ENCODE measurements around the gene CERCAM. TPM values are rescaled to one million over a fixed set of nuclear protein-coding genes. Genes with fewer than 3 reads are reported as not detected.
"Not testable (repeated sequence)": the region's sequence is repeated elsewhere in the genome, so short reads cannot be mapped to it uniquely, and the experiment has no call there.

The CERCAM gene
- total RNA-seq, 1 experiment from 2014 or later: 24.7 TPM

- Histone ChIP-seq H3K27ac (no peak overlapping the region), H3K9me3 (replicated peaks) (no peaks in the 10 kb centered on the region), H3K4me1 (replicated peaks) (0 out of 2 replicates have a peak, but pooled peaks cover 3% of the 10 kb centered on the region), H3K4me3 (no peak overlapping the region), H3K36me3 (no peaks in the 10 kb centered on the region), H3K27me3 (replicated peaks) (no peaks in the 10 kb centered on the region)
- DNase-seq (ENCODE audit: low read depth in 1 of 2, low spot score in 2 of 2): no peak
These were observed 16.1 kb upstream of the CERCAM start for GRCh38 chr9:128404560-128404959.

GRCh38 chr9:128405077-128405779 is 15.4 kb upstream of the CERCAM start:
- Histone ChIP-seq H3K4me3 (no peak overlapping the region), H3K36me3 (no peaks in the 10 kb centered on the region), H3K27ac (no peak overlapping the region), H3K9me3 (replicated peaks) (no peaks in the 10 kb centered on the region), H3K4me1 (replicated peaks) (0 out of 2 replicates have a peak, but pooled peaks cover 3% of the 10 kb centered on the region), H3K27me3 (replicated peaks) (no peaks in the 10 kb centered on the region)
- DNase-seq (ENCODE audit: low read depth in 1 of 2, low spot score in 2 of 2): no peak

DNA sequence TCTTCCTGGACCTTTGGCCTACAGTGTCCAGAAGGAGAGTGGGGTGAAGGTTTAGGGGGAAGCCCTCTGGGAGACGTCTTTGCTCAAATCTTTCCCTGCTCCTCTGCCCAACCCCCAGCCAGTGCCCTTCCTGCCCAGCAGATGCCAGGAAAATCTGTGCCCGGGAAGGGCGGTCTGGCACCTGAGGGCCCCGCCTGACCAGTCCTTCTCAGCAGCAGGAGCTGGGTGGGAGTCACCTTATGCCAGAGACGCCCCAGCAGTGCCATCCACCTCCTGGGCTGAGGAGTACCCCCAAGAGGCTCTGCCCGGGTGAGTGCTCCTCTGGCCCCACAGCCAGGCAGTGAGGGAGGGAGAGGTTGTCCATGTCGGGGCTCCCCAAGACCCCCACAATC is 14.9 kb upstream of the CERCAM start:
- H3K36me3 ChIP-seq: no peaks in the 10 kb centered on the region
- H3K27me3 ChIP-seq (replicated peaks): no peaks in the 10 kb centered on the region
- H3K4me3 ChIP-seq: no peak overlapping the region
- no peaks in the 10 kb centered on the region for H3K9me3 ChIP-seq (replicated peaks)
- 0 out of 2 replicates have a peak, but pooled peaks cover 3% of the 10 kb centered on the region for H3K4me1 ChIP-seq (replicated peaks)
- H3K27ac ChIP-seq: no peak overlapping the region
- DNase-seq (ENCODE audit: low read depth in 1 of 2, low spot score in 2 of 2): no peak

DNA sequence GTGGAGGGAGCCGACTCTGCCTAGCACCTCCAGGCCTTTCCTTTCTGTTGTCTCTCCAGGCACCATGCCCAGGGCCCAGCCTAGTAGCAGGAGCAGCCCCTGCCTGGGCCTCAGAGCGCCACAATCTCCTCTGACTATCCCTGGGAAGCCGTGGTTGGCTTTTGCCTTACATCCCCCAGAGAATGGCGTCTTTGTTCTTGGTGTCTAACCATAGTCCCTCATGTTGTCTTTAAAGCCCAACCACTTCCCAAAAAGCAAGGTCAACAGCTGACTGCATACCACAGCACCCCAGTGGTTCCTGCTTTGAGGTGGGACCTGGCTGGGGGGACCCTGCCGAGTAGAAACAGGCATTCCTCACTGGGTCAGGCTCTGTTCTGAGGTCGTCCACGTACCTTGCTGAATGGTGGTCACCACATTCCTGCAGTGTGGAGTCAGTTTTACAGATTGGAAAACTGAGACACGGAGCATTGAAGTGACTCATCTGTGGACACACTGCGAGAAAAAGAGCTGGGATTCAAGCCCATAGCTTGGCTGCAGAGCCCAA is 13.7 kb upstream of the CERCAM start:
- no peak overlapping the region for H3K27ac ChIP-seq
- H3K9me3 ChIP-seq (replicated peaks): no peaks in the 10 kb centered on the region
- no peak overlapping the region for H3K4me3 ChIP-seq
- H3K27me3 ChIP-seq (replicated peaks): no peaks in the 10 kb centered on the region
- no peaks in the 10 kb centered on the region for H3K36me3 ChIP-seq
- DNase-seq (ENCODE audit: low read depth in 1 of 2, low spot score in 2 of 2): no peak
- H3K4me1 ChIP-seq (replicated peaks): 0 out of 2 replicates have a peak, but pooled peaks cover 3% of the 10 kb centered on the region

DNA sequence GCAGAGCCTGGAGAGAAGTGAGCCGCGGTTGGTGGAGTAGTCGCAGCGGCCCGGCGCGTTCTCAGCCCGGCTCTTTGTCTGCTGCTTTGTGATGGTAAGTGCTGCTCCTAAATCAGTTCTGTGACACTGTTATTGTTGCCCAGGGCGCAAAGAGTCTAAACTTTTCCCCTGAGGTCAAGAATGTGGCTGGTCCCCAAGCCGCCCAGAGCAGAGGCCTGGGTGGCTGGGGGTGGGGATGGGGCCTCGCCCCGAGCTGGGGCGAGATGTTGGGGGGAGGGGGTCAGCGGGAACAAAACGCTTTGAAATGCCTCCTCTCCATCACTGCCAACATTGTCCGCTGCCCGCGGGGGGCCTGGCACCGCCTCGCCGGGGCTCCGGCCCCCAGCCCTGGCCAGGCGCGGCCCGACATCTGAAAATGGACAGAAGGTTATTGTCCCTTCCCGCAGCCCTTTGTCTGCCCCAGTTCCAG is 11.7 kb upstream of the CERCAM start:
- Histone ChIP-seq H3K36me3 (no peaks in the 10 kb centered on the region), H3K9me3 (replicated peaks) (no peaks in the 10 kb centered on the region), H3K4me3 (no peak overlapping the region), H3K4me1 (replicated peaks) (0 out of 2 replicates have a peak, but pooled peaks cover 3% of the 10 kb centered on the region), H3K27me3 (replicated peaks) (no peaks in the 10 kb centered on the region), H3K27ac (no peak overlapping the region)
- DNase-seq (ENCODE audit: low read depth in 1 of 2, low spot score in 2 of 2): no peak

DNA sequence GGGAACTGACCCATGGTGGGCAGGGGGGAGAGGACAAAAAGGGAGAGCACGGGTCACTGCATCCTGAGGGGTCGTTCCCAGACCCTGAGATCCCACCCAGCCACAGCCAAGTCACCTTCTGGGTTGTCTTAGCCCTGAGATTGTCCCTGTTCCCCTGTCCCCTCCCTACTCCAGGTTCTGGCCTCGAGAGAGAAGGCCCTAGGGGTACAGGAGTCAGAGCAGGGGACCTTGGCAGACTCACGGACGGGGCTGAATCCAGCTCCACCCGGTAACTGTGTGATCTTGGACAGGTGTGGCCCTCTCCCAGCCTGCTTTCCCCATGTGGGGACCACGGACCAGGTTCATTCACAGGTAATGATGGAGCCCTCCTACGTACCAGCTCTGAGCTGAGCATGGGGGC is 11.2 kb upstream of the CERCAM start:
- Histone ChIP-seq H3K27ac (no peak overlapping the region), H3K9me3 (replicated peaks) (no peaks in the 10 kb centered on the region), H3K4me1 (replicated peaks) (0 out of 2 replicates have a peak, but pooled peaks cover 3% of the 10 kb centered on the region), H3K36me3 (no peaks in the 10 kb centered on the region), H3K27me3 (replicated peaks) (no peaks in the 10 kb centered on the region), H3K4me3 (no peak overlapping the region)
- DNase-seq (ENCODE audit: low read depth in 1 of 2, low spot score in 2 of 2): no peak

GRCh38 chr9:128409978-128410377 is 10.7 kb upstream of the CERCAM start:
- no peaks in the 10 kb centered on the region for H3K36me3 ChIP-seq
- no peak overlapping the region for H3K27ac ChIP-seq
- H3K4me3 ChIP-seq: no peak overlapping the region
- H3K9me3 ChIP-seq (replicated peaks): no peaks in the 10 kb centered on the region
- 0 out of 2 replicates have a peak, but pooled peaks cover 3% of the 10 kb centered on the region for H3K4me1 ChIP-seq (replicated peaks)
- no peak for DNase-seq (ENCODE audit: low read depth in 1 of 2, low spot score in 2 of 2)
- H3K27me3 ChIP-seq (replicated peaks): no peaks in the 10 kb centered on the region

- H3K27ac ChIP-seq: no peak overlapping the region
- H3K27me3 ChIP-seq (replicated peaks): no peaks in the 10 kb centered on the region
- no peak for DNase-seq (ENCODE audit: low read depth in 1 of 2, low spot score in 2 of 2)
- H3K36me3 ChIP-seq: no peaks in the 10 kb centered on the region
- H3K4me1 ChIP-seq (replicated peaks): 0 out of 2 replicates have a peak, but pooled peaks cover 3% of the 10 kb centered on the region
- no peaks in the 10 kb centered on the region for H3K9me3 ChIP-seq (replicated peaks)
- H3K4me3 ChIP-seq: no peak overlapping the region
These were observed 9.1 kb upstream of the CERCAM start for GRCh38 chr9:128411364-128412119.

DNA sequence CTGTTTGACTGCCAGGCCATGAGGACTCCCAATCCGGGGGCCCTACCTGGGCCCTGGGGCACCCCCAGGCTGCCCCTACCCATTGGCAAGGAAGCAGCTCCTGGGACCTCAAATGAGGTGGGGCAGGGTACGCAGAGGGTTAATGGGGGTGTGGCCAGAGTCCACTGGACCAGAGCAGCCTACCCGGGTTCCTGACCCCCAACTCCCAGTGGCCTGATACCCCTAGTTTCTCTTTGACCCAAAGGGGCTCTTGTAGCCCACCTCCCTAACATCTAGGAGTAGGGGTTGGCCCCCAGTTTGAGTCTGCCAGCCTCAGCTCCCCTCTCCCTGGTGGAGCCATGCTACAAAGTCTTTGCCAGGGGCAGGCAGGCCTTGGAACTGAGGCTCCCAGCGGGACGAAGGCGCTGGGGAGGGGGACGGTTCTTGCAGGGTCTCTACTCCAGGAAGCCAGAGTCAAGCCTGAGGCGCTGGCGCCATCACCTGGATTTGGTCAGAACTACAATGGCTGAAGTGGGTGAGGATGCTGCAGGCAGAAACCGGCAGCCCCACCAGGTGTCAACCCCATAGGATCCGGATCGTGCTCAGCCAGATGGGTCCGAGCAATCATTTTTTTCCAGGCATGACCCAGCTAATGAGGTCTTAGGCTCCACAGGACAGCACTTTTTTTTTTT is 8.4 kb upstream of the CERCAM start:
- Histone ChIP-seq H3K9me3 (replicated peaks) (no peaks in the 10 kb centered on the region), H3K27ac (no peak overlapping the region), H3K27me3 (replicated peaks) (no peaks in the 10 kb centered on the region), H3K4me1 (replicated peaks) (no peaks in the 10 kb centered on the region), H3K4me3 (no peak overlapping the region), H3K36me3 (no peaks in the 10 kb centered on the region)
- peak in 1 of 2 experiments; percentile 21 for DNase-seq (ENCODE audit: low read depth in 1 of 2, low spot score in 2 of 2)

GRCh38 chr9:128413728-128414127 is 6.9 kb upstream of the CERCAM start:
- not testable (repeated sequence) for DNase-seq (ENCODE audit: low read depth in 1 of 2, low spot score in 2 of 2); H3K4me3 ChIP-seq; H3K9me3 ChIP-seq (replicated peaks); H3K27me3 ChIP-seq (replicated peaks); H3K27ac ChIP-seq; H3K4me1 ChIP-seq (replicated peaks); H3K36me3 ChIP-seq

DNA sequence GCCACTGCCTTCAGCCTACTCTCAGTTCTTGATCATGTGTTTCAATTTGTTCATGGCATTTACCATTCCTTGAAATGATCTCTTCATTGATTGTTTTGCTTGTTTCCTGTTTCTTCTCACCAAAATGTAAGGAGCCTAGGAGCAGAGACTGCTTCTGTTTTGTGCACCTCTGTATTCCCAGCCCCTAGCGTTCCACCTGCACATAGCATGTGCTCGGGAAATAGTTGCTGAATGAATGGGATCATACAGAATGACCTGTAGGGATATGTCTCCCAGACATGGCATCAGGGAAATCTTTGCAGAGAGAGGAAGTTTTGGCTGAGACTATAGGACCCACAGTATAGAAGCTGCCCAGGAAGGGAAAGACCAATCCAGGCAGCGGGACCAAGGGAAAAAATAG is 6.2 kb upstream of the CERCAM start:
- H3K9me3 ChIP-seq (replicated peaks): no peaks in the 10 kb centered on the region
- H3K27me3 ChIP-seq (replicated peaks): no peaks in the 10 kb centered on the region
- peaks cover 2% of the 10 kb centered on the region; the same call in 1 of the 2 replicates for H3K4me1 ChIP-seq (replicated peaks)
- no peak for DNase-seq (ENCODE audit: low read depth in 1 of 2, low spot score in 2 of 2)
- no peak overlapping the region for H3K4me3 ChIP-seq
- H3K27ac ChIP-seq: no peak overlapping the region
- no peaks in the 10 kb centered on the region for H3K36me3 ChIP-seq

DNA sequence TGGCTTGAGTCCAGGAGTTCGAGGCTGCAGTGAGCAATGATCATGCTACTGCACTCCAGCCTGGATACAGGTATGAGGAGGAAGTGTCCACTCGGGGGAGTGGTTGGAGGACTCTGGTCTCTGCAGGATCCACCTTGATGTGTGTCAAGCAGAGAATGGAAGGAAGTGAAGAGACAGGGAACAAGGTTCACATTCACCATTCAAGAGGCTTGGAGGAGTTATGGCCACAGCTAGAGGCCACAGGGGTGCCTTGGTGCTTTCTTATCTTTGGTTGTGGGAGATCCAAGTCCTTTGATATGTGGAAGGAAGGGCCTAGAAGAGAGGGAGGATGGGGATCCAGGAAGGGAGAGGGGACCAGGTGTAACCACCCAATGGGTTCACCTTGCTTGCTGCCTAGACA is 5.4 kb upstream of the CERCAM start:
- no peaks in the 10 kb centered on the region for H3K36me3 ChIP-seq
- no peaks in the 10 kb centered on the region for H3K27me3 ChIP-seq (replicated peaks)
- H3K4me1 ChIP-seq (replicated peaks): peaks cover 8% of the 10 kb centered on the region
- no peak overlapping the region for H3K4me3 ChIP-seq
- no peak for DNase-seq (ENCODE audit: low read depth in 1 of 2, low spot score in 2 of 2)
- no peaks in the 10 kb centered on the region for H3K9me3 ChIP-seq (replicated peaks)
- H3K27ac ChIP-seq: no peak overlapping the region

DNA sequence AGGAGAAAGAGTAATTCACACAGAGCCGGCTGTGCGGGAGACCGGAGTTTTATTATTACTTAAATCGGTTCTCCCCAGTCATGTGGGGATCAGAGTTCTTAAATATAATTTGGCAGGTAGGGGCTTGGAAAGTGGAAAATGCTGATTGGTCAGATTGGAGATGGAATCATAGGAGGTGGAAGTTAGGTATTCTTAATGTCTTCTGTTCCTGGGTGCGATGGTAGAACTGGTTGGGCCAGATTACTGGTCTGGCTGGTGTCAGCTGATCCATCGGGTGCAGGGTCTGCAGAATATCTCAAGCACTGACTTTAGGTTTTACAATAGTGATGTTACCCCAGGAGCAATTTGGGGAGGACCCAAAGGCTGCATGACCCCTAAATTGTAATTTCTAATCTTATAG is 4.6 kb upstream of the CERCAM start:
- no peaks in the 10 kb centered on the region for H3K36me3 ChIP-seq
- peaks cover 12% of the 10 kb centered on the region for H3K4me1 ChIP-seq (replicated peaks)
- H3K27me3 ChIP-seq (replicated peaks): no peaks in the 10 kb centered on the region
- H3K9me3 ChIP-seq (replicated peaks): no peaks in the 10 kb centered on the region
- no peak overlapping the region for H3K4me3 ChIP-seq
- DNase-seq (ENCODE audit: low read depth in 1 of 2, low spot score in 2 of 2): no peak
- H3K27ac ChIP-seq: no peak overlapping the region
